Measurements from ENCODE around the gene GFOD1. TPM values are rescaled to one million over a fixed set of nuclear protein-coding genes. Genes with fewer than 3 reads are reported as not detected.

GFOD1 gene
- total and polyA plus RNA-seq, 11 donors, result 16.2 to 65.8 (median 41.5) TPM

DNA sequence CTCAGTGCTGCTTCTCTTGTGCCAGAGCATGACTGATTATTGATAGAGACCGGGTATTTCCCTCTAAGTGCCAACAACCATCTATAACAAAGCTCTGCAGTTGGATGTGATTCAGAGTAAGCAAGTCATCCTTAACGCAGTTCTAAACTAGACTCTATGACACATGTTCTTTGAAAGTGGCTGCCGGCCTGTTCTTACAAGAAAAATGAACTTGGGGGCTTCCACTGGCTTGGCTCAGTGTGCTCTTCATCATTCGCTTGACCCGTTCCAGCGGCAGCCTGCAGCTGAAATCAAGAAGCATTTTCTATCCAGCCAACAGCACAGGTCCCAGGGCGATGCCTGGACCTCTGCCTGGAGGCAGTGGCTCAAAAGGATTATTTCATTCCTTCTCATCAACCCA lies 29.8 kb downstream of the GFOD1 start:
- 60 to 72% (median 66%) methylated on average over 7 of the region's 7 CpGs for WGBS, 4 donors
- intact Hi-C loops (cut with DNase I), result loop anchor here in 1 of 10 donors (10.0 kb wide), 1 partner anchor 123 kb away; no protein-coding TSS in a partner anchor
- H3K4me1 ChIP-seq, result peaks cover 2 to 75% (median 54%) of the 10 kb centered on the region in 12 donors

DNA sequence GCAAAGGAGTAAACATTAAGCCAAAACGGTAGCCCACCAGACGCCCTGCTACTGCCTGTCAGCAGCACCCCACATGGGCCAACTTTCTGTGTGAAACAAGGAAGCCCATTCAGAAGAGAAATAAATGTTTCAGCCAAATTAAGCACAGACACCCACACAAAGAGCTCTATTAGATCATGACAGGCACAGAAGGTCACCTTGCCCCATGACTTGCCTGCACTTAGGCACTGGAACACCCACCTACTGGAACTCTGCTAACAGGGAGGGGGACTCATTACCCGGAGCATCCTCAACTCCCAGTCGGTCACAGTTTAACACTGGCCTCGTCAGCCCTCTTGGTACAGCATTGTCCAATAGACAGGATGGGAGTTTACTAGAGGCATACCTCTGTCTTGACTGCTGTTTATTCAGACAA lies 31.8 kb downstream of the GFOD1 start:
- intact Hi-C loops (cut with DNase I), result loop anchor here in 1 of 10 donors (10.0 kb wide), 1 partner anchor 121 kb away; no protein-coding TSS in a partner anchor

More for the DNA sequence above, 29.8 kb downstream of the GFOD1 start:
- DNase-seq (peak in 1 of 5 donors; percentile 44), ATAC-seq (peak in 2 of 4 donors; percentile 7 to 15)
- H3K36me3 ChIP-seq, result peaks cover 0 to 6% (median 0%) of the 10 kb centered on the region in 9 donors
- no peaks in the 10 kb centered on the region for H3K9me3 ChIP-seq
- TF ChIP-seq POLR2A (IDR thresholded peaks at IDR 0.05), result no peak
- TF ChIP-seq, protein P1, sequence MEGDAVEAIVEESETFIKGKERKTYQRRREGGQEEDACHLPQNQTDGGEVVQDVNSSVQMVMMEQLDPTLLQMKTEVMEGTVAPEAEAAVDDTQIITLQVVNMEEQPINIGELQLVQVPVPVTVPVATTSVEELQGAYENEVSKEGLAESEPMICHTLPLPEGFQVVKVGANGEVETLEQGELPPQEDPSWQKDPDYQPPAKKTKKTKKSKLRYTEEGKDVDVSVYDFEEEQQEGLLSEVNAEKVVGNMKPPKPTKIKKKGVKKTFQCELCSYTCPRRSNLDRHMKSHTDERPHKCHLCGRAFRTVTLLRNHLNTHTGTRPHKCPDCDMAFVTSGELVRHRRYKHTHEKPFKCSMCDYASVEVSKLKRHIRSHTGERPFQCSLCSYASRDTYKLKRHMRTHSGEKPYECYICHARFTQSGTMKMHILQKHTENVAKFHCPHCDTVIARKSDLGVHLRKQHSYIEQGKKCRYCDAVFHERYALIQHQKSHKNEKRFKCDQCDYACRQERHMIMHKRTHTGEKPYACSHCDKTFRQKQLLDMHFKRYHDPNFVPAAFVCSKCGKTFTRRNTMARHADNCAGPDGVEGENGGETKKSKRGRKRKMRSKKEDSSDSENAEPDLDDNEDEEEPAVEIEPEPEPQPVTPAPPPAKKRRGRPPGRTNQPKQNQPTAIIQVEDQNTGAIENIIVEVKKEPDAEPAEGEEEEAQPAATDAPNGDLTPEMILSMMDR (IDR thresholded peaks at IDR 0.05), result no peak
- peak overlapping the region in 5 of 12 donors; percentile 15 to 36 (median 30) for H3K27ac ChIP-seq
- no peak overlapping the region for H3K4me3 ChIP-seq
- H3K27me3 ChIP-seq, result no peaks in the 10 kb centered on the region

DNA sequence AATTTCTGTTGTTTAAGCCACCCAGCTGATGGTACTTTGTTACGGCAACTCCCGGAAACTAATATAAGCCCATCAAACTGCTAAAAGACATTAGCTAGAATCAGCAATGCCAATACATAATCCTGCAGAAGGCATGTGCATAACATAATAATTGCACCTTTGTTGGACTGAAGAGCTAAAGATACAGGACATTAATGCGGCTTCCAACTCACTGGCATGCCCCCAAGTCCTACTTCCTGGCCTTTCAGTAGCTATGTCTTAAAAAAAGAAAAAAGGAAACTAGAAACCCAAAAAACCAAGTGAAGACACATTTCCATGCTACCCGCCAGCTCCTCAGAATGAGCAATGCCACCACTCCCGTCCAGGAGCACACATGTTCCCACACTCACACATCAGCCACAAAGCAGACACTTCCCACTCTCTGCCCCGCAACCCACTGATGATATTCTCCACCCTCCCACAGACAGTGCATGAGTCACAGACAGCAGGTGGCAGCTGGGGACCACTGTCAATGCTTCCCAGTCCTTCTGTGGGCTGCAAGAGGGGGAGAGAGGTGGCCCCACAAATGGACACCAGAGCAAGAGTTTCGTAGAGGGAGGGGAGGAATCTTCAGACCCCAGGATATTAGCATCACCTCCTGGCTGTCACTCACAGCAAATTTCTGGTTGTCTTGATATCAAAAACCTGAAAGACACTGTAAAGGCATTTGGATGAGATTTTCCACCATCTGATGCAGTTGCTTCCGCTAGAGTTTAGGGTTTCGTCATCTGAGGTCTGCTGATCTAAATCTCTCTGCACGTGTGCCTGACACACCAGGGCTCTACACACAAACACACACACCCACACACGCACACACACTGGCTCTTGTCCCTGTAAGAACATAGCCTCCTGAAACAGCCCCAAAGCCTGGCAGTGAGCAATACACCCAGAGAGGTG lies 32.8 kb downstream of the GFOD1 start:
- H3K9me3 ChIP-seq, result no peaks in the 10 kb centered on the region
- peaks cover 0 to 16% (median 0%) of the 10 kb centered on the region in 9 donors for H3K36me3 ChIP-seq
- H3K4me3 ChIP-seq, result no peak overlapping the region
- intact Hi-C loops (cut with DNase I), result loop anchor here in 1 of 10 donors (10.0 kb wide), 1 partner anchor 120 kb away; no protein-coding TSS in a partner anchor
- DNase-seq (peak in 4 of 5 donors; percentile 45 to 57 (median 49)), ATAC-seq (peak; percentile 56 to 80 (median 70))
- WGBS, 4 donors, result 33 to 54% (median 37%) methylated on average over 11 of the region's 11 CpGs
- peaks cover 0 to 83% (median 48%) of the 10 kb centered on the region in 12 donors for H3K4me1 ChIP-seq
- no peak for TF ChIP-seq POLR2A (IDR thresholded peaks at IDR 0.05)
- TF ChIP-seq, protein P1 (IDR thresholded peaks at IDR 0.05), result peak in 8 of 12 donors; percentile 21 to 56 (median 29)
- peak overlapping the region; percentile 22 to 75 (median 48) for H3K27ac ChIP-seq
- H3K27me3 ChIP-seq, result no peaks in the 10 kb centered on the region

More for the DNA sequence above, 31.8 kb downstream of the GFOD1 start:
- Histone ChIP-seq H3K4me3 (no peak overlapping the region), H3K9me3 (no peaks in the 10 kb centered on the region), H3K36me3 (peaks cover 0 to 14% (median 0%) of the 10 kb centered on the region in 9 donors), H3K4me1 (peaks cover 0 to 73% (median 48%) of the 10 kb centered on the region in 12 donors), H3K27ac (peak overlapping the region in 11 of 12 donors; percentile 22 to 75 (median 54)), H3K27me3 (no peaks in the 10 kb centered on the region)
- no peak for TF ChIP-seq POLR2A (IDR thresholded peaks at IDR 0.05)
- TF ChIP-seq, protein P1 (IDR thresholded peaks at IDR 0.05), result no peak
- peak in 2 of 5 donors; percentile 37 to 53 for DNase-seq
- 24 to 51% (median 28%) methylated on average over 5 of the region's 5 CpGs for WGBS, 4 donors
- peak; percentile 35 to 67 (median 62) for ATAC-seq

Measured in heart left ventricle (tissue), 16 donors.